Measurements from ENCODE around the gene LTBP4. TPM values are rescaled to one million over a fixed set of nuclear protein-coding genes. Genes with fewer than 3 reads are reported as not detected.

LTBP4 gene
- total RNA-seq, 4 donors from 2014 or later = 134 to 276 (median 196) TPM

DNA sequence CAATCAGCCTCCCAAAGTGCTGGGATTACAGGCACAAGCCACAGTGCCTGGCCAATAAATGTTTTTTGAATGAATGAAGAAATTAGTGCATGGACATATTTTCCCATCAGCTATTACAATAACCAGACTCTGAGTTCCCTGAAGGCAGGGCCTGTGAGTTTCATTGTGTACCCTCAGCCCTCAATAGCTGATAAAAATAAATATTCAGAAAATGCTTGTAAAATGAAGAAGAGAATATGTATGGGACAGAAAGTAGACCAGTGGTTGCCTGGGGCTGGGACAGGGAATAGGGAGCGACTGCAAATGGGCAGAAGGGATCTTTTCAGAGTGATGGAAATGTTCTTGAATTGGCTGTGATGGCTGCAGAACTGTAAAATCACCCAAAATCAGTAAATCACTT, 60.4 kb downstream of the LTBP4 start:
- no peak for DNase-seq
- no peak overlapping the region for H3K27ac ChIP-seq
- H3K9me3 ChIP-seq = no peaks in the 10 kb centered on the region
- peaks cover 4 to 8% of the 10 kb centered on the region in 2 donors for H3K4me1 ChIP-seq
- intact Hi-C loops (cut with DNase I) = loop anchor here (5.0 kb wide), 1 partner anchor 156 kb away; no protein-coding TSS in a partner anchor
- TF ChIP-seq, protein P1, sequence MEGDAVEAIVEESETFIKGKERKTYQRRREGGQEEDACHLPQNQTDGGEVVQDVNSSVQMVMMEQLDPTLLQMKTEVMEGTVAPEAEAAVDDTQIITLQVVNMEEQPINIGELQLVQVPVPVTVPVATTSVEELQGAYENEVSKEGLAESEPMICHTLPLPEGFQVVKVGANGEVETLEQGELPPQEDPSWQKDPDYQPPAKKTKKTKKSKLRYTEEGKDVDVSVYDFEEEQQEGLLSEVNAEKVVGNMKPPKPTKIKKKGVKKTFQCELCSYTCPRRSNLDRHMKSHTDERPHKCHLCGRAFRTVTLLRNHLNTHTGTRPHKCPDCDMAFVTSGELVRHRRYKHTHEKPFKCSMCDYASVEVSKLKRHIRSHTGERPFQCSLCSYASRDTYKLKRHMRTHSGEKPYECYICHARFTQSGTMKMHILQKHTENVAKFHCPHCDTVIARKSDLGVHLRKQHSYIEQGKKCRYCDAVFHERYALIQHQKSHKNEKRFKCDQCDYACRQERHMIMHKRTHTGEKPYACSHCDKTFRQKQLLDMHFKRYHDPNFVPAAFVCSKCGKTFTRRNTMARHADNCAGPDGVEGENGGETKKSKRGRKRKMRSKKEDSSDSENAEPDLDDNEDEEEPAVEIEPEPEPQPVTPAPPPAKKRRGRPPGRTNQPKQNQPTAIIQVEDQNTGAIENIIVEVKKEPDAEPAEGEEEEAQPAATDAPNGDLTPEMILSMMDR (IDR thresholded peaks at IDR 0.05) = no peak
- TF ChIP-seq POLR2A (IDR thresholded peaks at IDR 0.05) = no peak
- H3K27me3 ChIP-seq = no peaks in the 10 kb centered on the region
- H3K4me3 ChIP-seq (replicated peaks in 1 of 3) = no peak overlapping the region
- no peaks in the 10 kb centered on the region for H3K36me3 ChIP-seq
- 76 to 89% methylated on average over 1 of the region's 1 CpG for WGBS, 2 donors

DNA sequence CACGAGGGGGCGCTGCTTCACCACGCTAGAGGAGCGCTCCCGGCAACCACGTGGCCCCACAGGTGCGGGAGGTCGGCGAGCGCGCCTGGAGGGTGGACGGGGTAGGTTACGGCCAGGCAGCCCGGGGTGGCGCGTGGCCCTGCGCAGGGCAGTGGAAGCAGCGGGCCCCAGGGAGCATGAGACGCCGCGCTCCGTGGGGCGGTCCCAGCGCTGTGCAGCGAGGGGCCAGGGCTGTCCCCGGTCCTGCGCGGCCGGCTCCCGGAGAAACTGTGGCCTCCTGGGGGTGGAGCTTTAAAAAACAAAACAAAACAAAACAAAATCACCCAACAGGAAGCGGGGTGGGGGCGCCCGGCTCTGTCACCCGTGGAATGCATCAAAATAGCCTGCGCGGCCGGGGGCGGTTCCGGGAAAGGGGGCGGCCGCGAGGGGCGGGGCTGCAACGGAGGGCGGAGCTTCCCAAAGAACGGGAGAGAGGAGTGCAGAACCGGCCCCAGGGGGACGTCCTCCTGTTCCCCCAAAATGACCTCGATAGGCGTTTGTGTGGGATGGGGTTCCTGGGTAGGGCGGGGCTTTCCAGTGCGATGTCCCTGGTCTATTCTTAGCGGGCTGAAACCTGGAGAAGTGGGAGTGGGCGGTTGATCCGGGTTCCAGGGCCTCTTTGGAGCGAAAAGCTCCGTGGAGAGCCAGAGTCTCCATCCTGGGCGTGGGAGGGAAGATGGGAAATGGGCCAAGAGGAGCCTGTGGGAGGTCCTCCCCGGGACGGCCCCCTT, 61.9 kb downstream of the LTBP4 start:
- TF ChIP-seq POLR2A (IDR thresholded peaks at IDR 0.05) = peak in 1 of 2 donors; percentile 18
- TF ChIP-seq, protein P1 (IDR thresholded peaks at IDR 0.05) = peak; percentile 90 to 99 (median 98)
- 0 to 1% methylated on average over 54 to 59 of the region's 60 CpGs for WGBS, 2 donors

DNA sequence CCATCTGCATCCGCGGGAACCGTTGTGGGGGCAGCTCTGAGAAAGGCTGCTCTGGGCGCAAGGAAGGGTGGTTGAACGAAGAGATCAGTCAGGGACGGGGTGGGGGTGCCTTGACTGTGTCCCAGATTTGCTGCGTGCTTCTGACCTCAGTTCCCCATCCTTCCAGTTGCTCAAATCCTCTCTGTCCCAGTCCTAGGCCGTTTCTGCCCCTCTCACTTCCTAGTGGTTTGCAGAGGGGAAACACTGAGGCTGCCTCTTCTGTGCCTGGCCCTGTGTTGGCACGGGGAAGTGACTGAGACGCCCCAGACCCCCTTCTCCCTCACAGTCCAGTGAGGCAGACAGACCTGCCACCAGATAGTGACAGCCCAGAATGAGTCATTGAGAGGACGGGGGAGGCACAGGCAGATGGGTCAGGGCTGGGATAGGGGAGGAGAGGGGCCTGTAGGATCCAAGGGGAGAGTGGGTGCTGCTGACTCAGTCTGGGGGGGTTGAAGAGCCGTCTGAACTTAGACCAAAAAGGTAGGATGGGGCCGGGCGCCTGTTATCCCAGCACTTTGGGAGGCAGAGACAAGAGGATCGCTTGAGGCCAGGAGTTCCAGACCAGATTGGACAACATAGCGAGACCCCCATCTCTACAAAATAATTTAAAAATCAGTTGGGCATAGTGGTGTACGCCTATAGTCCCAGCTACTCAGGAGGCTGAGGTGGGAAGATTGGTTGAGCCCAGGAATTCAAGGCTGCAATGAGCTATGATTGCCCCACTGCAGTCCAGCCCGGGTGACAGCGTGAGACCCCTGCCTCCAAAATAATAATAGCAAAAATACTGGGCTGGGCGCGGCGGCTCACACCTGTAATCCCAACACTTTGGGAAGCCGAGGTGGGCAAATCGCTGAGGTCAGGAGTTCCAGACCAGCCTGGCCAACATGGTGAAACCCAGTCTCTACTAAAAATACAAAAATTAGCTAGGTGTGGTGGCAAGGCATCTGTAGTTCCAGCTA, 62.8 kb downstream of the LTBP4 start:
- H3K4me1 ChIP-seq = peaks cover 4 to 8% of the 10 kb centered on the region in 2 donors
- intact Hi-C loops (cut with DNase I) = loop anchor here (5.0 kb wide), 1 partner anchor 153 kb away; no protein-coding TSS in a partner anchor
- H3K4me3 ChIP-seq (replicated peaks in 1 of 3) = peak overlapping the region in 1 of 3 donors; percentile 52
- DNase-seq = no peak
- no peaks in the 10 kb centered on the region for H3K9me3 ChIP-seq
- H3K27me3 ChIP-seq = no peaks in the 10 kb centered on the region
- peak overlapping the region; percentile 46 to 67 (median 60) for H3K27ac ChIP-seq
- WGBS, 2 donors = 52 to 55% methylated on average over 24 of the region's 24 CpGs
- H3K36me3 ChIP-seq = peaks cover 4 to 11% of the 10 kb centered on the region in 2 donors
- TF ChIP-seq, protein P1 (IDR thresholded peaks at IDR 0.05) = no peak
- no peak for TF ChIP-seq POLR2A (IDR thresholded peaks at IDR 0.05)

More for the DNA sequence above, 61.9 kb downstream of the LTBP4 start:
- Histone ChIP-seq H3K4me3 (replicated peaks in 1 of 3) (peak overlapping the region in 1 of 3 donors; percentile 52), H3K36me3 (peaks cover 0 to 6% of the 10 kb centered on the region in 2 donors), H3K27ac (peak overlapping the region; percentile 46 to 67 (median 60)), H3K9me3 (no peaks in the 10 kb centered on the region), H3K27me3 (no peaks in the 10 kb centered on the region), H3K4me1 (peaks cover 4 to 8% of the 10 kb centered on the region in 2 donors)
- intact Hi-C loops (cut with DNase I) = loop anchor here (5.0 kb wide), 1 partner anchor 154 kb away; no protein-coding TSS in a partner anchor
- peak; percentile 92 to 94 for DNase-seq

DNA sequence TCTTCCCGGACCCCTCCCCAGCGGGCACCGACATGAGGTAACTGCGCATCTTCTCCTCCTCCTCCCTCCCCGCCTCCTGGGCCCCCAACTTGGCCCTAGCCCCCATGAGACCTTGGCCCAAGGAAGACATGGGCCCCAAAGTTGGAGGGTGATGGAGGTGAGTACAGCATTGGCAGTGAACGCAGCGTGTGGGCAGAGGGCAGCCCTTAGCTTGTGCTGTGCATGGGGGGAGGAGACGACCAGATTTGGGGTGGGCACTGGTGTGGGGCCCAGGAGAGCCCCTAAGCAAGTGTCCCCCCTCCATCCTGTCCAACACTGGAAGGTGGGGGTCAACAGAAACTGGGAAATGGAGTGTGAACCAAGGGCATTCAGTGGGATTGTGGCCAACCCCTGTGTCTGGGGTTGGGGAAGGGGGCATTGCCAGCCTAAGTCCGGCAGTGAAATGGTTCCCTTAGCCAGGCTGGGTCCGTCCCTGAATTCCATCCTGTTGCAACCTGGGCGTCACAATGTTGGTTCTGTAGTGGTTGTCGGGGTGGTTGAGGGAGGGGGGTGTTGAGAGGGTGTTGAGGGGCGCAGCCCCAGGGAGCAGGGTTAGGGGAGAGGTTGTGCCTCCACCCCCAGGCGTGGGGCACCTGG, 65.8 kb downstream of the LTBP4 start:
- intact Hi-C loops (cut with DNase I) = no loop called here
- TF ChIP-seq, protein P1 (IDR thresholded peaks at IDR 0.05) = no peak
- no peak for TF ChIP-seq POLR2A (IDR thresholded peaks at IDR 0.05)
- H3K4me3 ChIP-seq (replicated peaks in 1 of 3) = no peak overlapping the region
- 88 to 89% methylated on average over 14 of the region's 14 CpGs for WGBS, 2 donors
- H3K9me3 ChIP-seq = no peaks in the 10 kb centered on the region
- peaks cover 28 to 30% of the 10 kb centered on the region in 2 donors for H3K36me3 ChIP-seq
- DNase-seq = no peak
- H3K4me1 ChIP-seq = peaks cover 4 to 8% of the 10 kb centered on the region in 2 donors
- no peaks in the 10 kb centered on the region for H3K27me3 ChIP-seq
- H3K27ac ChIP-seq = no peak overlapping the region
